ENCODE measurements around the gene RASSF5.

RASSF5 gene

GRCh38 chr1:206554211-206554610 is 46.9 kb downstream of the RASSF5 start:
- no peak for DNase-seq

GRCh38 chr1:206554701-206555472 is 47.6 kb downstream of the RASSF5 start:
- DNase-seq = no peak

GRCh38 chr1:206555473-206555935 is 48.2 kb downstream of the RASSF5 start:
- DNase-seq = peak; percentile 44

- peak; percentile 38 for DNase-seq
Measured at GRCh38 chr1:206556047-206556749, 48.9 kb downstream of the RASSF5 start.

GRCh38 chr1:206556750-206557635 is 49.7 kb downstream of the RASSF5 start:
- peak; percentile 85 for DNase-seq

GRCh38 chr1:206557636-206558473 is 50.5 kb downstream of the RASSF5 start:
- DNase-seq = no peak

- no peak for DNase-seq
Measured at GRCh38 chr1:206558794-206559671, 51.7 kb downstream of the RASSF5 start.

- peak; percentile 21 for DNase-seq
Measured at GRCh38 chr1:206559672-206559995, 52.3 kb downstream of the RASSF5 start.

- peak; percentile 27 for DNase-seq
Measured at GRCh38 chr1:206560007-206560716, 52.8 kb downstream of the RASSF5 start.

GRCh38 chr1:206563367-206564207 is 56.3 kb downstream of the RASSF5 start:
- no peak for DNase-seq

GRCh38 chr1:206565995-206566394 is 58.7 kb downstream of the RASSF5 start:
- DNase-seq = no peak

GRCh38 chr1:206566999-206567398 is 59.7 kb downstream of the RASSF5 start:
- no peak for DNase-seq

GRCh38 chr1:206568256-206568655 is 60.9 kb downstream of the RASSF5 start:
- DNase-seq = no peak

GRCh38 chr1:206568779-206569352 is 61.5 kb downstream of the RASSF5 start:
- DNase-seq = no peak

- no peak for DNase-seq
Measured at GRCh38 chr1:206569556-206569955, 62.2 kb downstream of the RASSF5 start.

- DNase-seq = no peak
Measured at GRCh38 chr1:206570529-206570928, 63.2 kb downstream of the RASSF5 start.

- no peak for DNase-seq
Measured at GRCh38 chr1:206572835-206573234, 65.5 kb downstream of the RASSF5 start.

- no peak for DNase-seq
Measured at GRCh38 chr1:206573319-206573718, 66.0 kb downstream of the RASSF5 start.

GRCh38 chr1:206573762-206574161 is 66.4 kb downstream of the RASSF5 start:
- DNase-seq = no peak
